H9 (cell line): ENCODE data around the gene SPCS3. TPM values are rescaled to one million over a fixed set of nuclear protein-coding genes. Genes with fewer than 3 reads are reported as not detected.
A peak's percentile ranks its signal among the peaks of the same experiment; 100 is the strongest.

Experiments used
- DNase-seq: peaks from one replicate; pipeline ENCODE4 v3.0.0-alpha.2; 2017
- H2AFZ ChIP-seq: one replicate; pipeline ENCODE4 v1.6.1; 2013; ENCODE audit warnings: mild to moderate bottlenecking, low read length, control low read depth, moderate library complexity
- H2AK5ac ChIP-seq: 2 replicates; pipeline ENCODE4 v1.6.1; 2013; ENCODE audit warnings: low read length, control low read depth, mixed read lengths; ENCODE audit not compliant: insufficient read length
- H2BK120ac ChIP-seq: one replicate; pipeline ENCODE4 v1.6.1; 2013; ENCODE audit warnings: low read depth, mild to moderate bottlenecking, low read length, control low read depth, inconsistent platforms; ENCODE audit not compliant: poor library complexity, severe bottlenecking
- H2BK12ac ChIP-seq: 2 replicates; pipeline ENCODE4 v1.6.1; 2013; ENCODE audit warnings: low read length, control low read depth, mixed read lengths, low read depth; ENCODE audit not compliant: insufficient read length
- H2BK15ac ChIP-seq: 2 replicates; pipeline ENCODE4 v1.6.1; 2013; ENCODE audit warnings: low read depth, low read length, control low read depth
- H2BK20ac ChIP-seq: one replicate; pipeline ENCODE4 v1.6.1; 2013; ENCODE audit warnings: low read depth, mild to moderate bottlenecking, low read length, control low read depth, inconsistent platforms; ENCODE audit not compliant: poor library complexity, severe bottlenecking
- H2BK5ac ChIP-seq: 2 replicates; pipeline ENCODE4 v1.6.1; 2013; ENCODE audit warnings: low read length, control low read depth, mixed read lengths; ENCODE audit not compliant: insufficient read length
- H3K14ac ChIP-seq: 2 replicates; pipeline ENCODE4 v1.6.1; 2013; ENCODE audit warnings: low read length, control low read depth; ENCODE audit not compliant: insufficient read depth
- H3K18ac ChIP-seq: 2 replicates; pipeline ENCODE4 v1.6.1; 2013; ENCODE audit warnings: low read depth, mild to moderate bottlenecking, mixed read lengths, low read length, control low read depth; ENCODE audit not compliant: insufficient read length
- H3K23ac ChIP-seq: 2 replicates; pipeline ENCODE4 v1.6.1; 2013; ENCODE audit warnings: low read length, control low read depth, mixed read lengths, low read depth; ENCODE audit not compliant: insufficient read length
- H3K23me2 ChIP-seq: 2 replicates; pipeline ENCODE4 v1.6.1; 2013; ENCODE audit warnings: low read depth, mild to moderate bottlenecking, mixed read lengths, low read length, control low read depth; ENCODE audit not compliant: insufficient read length, poor library complexity, severe bottlenecking
- H3K27ac ChIP-seq: 2 replicates; pipeline ENCODE4 v1.5.1; 2013; ENCODE audit warnings: low read length, control low read depth, mixed read lengths, low read depth; ENCODE audit not compliant: insufficient read length
- H3K27me3 ChIP-seq: 2 replicates; pipeline ENCODE4 v1.6.1; 2013; ENCODE audit warnings: low read length, control low read depth, inconsistent platforms; ENCODE audit not compliant: insufficient read depth
- H3K4ac ChIP-seq: 2 replicates; pipeline ENCODE4 v1.6.1; 2013; ENCODE audit warnings: low read depth, mild to moderate bottlenecking, control low read depth, inconsistent platforms, low read length, moderate library complexity
- H3K4me1 ChIP-seq: 2 replicates; pipeline ENCODE4 v1.6.1; 2013; ENCODE audit warnings: low read length, control low read depth, inconsistent platforms; ENCODE audit not compliant: insufficient read depth
- H3K4me2 ChIP-seq: 2 replicates; pipeline ENCODE4 v1.6.1; 2013; ENCODE audit warnings: low read length, control low read depth, mixed read lengths; ENCODE audit not compliant: insufficient read length, insufficient read depth
- H3K56ac ChIP-seq: 2 replicates; pipeline ENCODE4 v1.6.1; 2013; ENCODE audit warnings: low read depth, mild to moderate bottlenecking, mixed read lengths, low read length, control low read depth; ENCODE audit not compliant: insufficient read length
- H3K79me1 ChIP-seq: 2 replicates; pipeline ENCODE4 v1.6.1; 2013; ENCODE audit warnings: low read depth, mild to moderate bottlenecking, moderate library complexity, low read length, control low read depth, inconsistent platforms; ENCODE audit not compliant: insufficient read depth, poor library complexity, severe bottlenecking
- H3K79me2 ChIP-seq: 2 replicates; pipeline ENCODE4 v1.6.1; 2013; ENCODE audit warnings: low read length, control low read depth, inconsistent platforms; ENCODE audit not compliant: insufficient read depth
- H3K9ac ChIP-seq: 2 replicates; pipeline ENCODE4 v1.6.1; 2013; ENCODE audit warnings: low read length, control low read depth, mixed read lengths; ENCODE audit not compliant: insufficient read length; ENCODE audit errors: extremely low read depth
- H3K9me3 ChIP-seq: one replicate; pipeline ENCODE4 v1.6.1; 2013; ENCODE audit warnings: low read depth, low read length, inconsistent platforms; ENCODE audit not compliant: control insufficient read depth
- H3T11ph ChIP-seq: one replicate; pipeline ENCODE4 v1.6.1; 2013; ENCODE audit warnings: mild to moderate bottlenecking, low read length, control low read depth, inconsistent platforms
- H4K20me1 ChIP-seq: one replicate; pipeline ENCODE4 v1.6.1; 2013; ENCODE audit not compliant: control insufficient read depth, insufficient read length, insufficient read depth
- H4K5ac ChIP-seq: 2 replicates; pipeline ENCODE4 v1.6.1; 2013; ENCODE audit warnings: low read depth, mild to moderate bottlenecking, mixed read lengths, low read length, control low read depth; ENCODE audit not compliant: insufficient read length
- H4K8ac ChIP-seq: replicated peaks from 2 replicates; pipeline ENCODE4 v1.6.1; 2013; ENCODE audit warnings: low read length, control low read depth, mixed read lengths, low read depth; ENCODE audit not compliant: insufficient read length
- H4K91ac ChIP-seq: 2 replicates; pipeline ENCODE4 v1.6.1; 2013; ENCODE audit warnings: low read depth, mild to moderate bottlenecking, moderate library complexity, mixed read lengths, low read length, control low read depth; ENCODE audit not compliant: insufficient read length
- H3K27ac Mint-ChIP-seq, 3 experiments: 2 replicates in 2 of 3; 3 replicates in 1 of 3; pipeline ENCODE4 v1.8.0; 2020 to 2021; ENCODE audit warnings: mixed read lengths in 3 of 3, mild to moderate bottlenecking in 1 of 3, moderate library complexity in 1 of 3
- H3K27me3 Mint-ChIP-seq: 2 replicates; pipeline ENCODE4 v1.8.0; 2021; ENCODE audit warnings: low read depth, mild to moderate bottlenecking, moderate library complexity, mixed read lengths
- H3K36me3 Mint-ChIP-seq, 3 experiments: 2 replicates in 2 of 3; 3 replicates in 1 of 3; pipeline ENCODE4 v1.8.0; 2020 to 2021; ENCODE audit warnings: low read depth in 3 of 3, mixed read lengths in 3 of 3; ENCODE audit not compliant: insufficient read depth in 1 of 3
- H3K4me1 Mint-ChIP-seq, 2 experiments: 2 replicates each; pipeline ENCODE4 v1.8.0; 2020; ENCODE audit warnings: mixed read lengths in 2 of 2
- H3K4me3 Mint-ChIP-seq, 2 experiments: 2 replicates in 1 of 2; 3 replicates in 1 of 2; pipeline ENCODE4 v1.8.0; 2020 to 2021; ENCODE audit warnings: mild to moderate bottlenecking in 2 of 2, mixed read lengths in 2 of 2, moderate library complexity in 1 of 2
- H3K9me3 Mint-ChIP-seq, 2 experiments: 2 replicates in 1 of 2; 3 replicates in 1 of 2; pipeline ENCODE4 v1.8.0; 2020; ENCODE audit warnings: mild to moderate bottlenecking in 2 of 2, mixed read lengths in 2 of 2, moderate library complexity in 1 of 2
- CTCF ChIP-seq: fragments of 200-600 bp; sonication (generic); conservative IDR thresholded peaks from 3 replicates; pipeline ENCODE4 v1.8.0; 2021; ENCODE audit warnings: antibody characterized with exemption, mild to moderate bottlenecking
- WGBS: extraction: QIAGEN DNeasy Blood & Tissue Kit; methylation state at CpG from one replicate; pipeline ENCODE4 v1.1.7; 2013; ENCODE audit warnings: missing lambda C conversion rate, low lambda C conversion rate, mixed read lengths; ENCODE audit not compliant: insufficient read length; ENCODE audit errors: extremely low coverage; 5-methylcytosine and 5-hydroxymethylcytosine counted together
- total RNA-seq: library from RNA; stranded (reverse); gene quantifications from 2 replicates; pipeline ENCODE4 v1.2.1, GENCODE V29; 2021

SPCS3 gene
- total RNA-seq, 1 experiment from 2014 or later, result 113 TPM

- Histone ChIP-seq H3K4ac (no peak overlapping the region), H3K79me2 (no peaks in the 10 kb centered on the region), H3K9me3 (no peaks in the 10 kb centered on the region), H2AFZ (no peak overlapping the region), H4K8ac (no peak overlapping the region), H2BK120ac (no peak overlapping the region), H2BK5ac (no peak overlapping the region), H3K27me3 (no peaks in the 10 kb centered on the region), H3K23ac (no peak overlapping the region), H3K23me2 (no peaks in the 10 kb centered on the region), H3K14ac (no peak overlapping the region; the same call in 1 of the 2 replicates), H3K56ac (no peak overlapping the region), H4K20me1 (no peaks in the 10 kb centered on the region), H4K91ac (no peak overlapping the region), H3K18ac (no peak overlapping the region), H2AK5ac (no peak overlapping the region), H3K9ac (no peak overlapping the region), H2BK15ac (no peak overlapping the region), H3K4me2 (no peak overlapping the region), H2BK12ac (no peak overlapping the region), H3K79me1 (no peaks in the 10 kb centered on the region), H3K4me1 (no peaks in the 10 kb centered on the region), H2BK20ac (no peak overlapping the region), H4K5ac (no peak overlapping the region), H3T11ph (no peak overlapping the region), H3K27ac (no peak overlapping the region)
- WGBS, result no CpG with 5 or more reads among the region's 8 CpGs
- no peak overlapping the region for H3K4me3 Mint-ChIP-seq
- peaks cover 0 to 10% of the 10 kb centered on the region in 2 experiments; a peak in 1 of 5 replicates for H3K9me3 Mint-ChIP-seq
- H3K4me1 Mint-ChIP-seq, result peaks cover 0 to 5% of the 10 kb centered on the region in 2 experiments; a peak in 2 of 4 replicates
- no peaks in the 10 kb centered on the region; a peak in 2 of 7 replicates for H3K36me3 Mint-ChIP-seq
- no peak for TF ChIP-seq CTCF
- H3K27ac Mint-ChIP-seq, result peak overlapping the region in 1 of 3 experiments; percentile 23; a peak in 2 of 7 replicates
- DNase-seq, result no peak
- no peaks in the 10 kb centered on the region for H3K27me3 Mint-ChIP-seq
Measured at GRCh38 chr4:176367771-176368465, 48.2 kb downstream of the SPCS3 start.
